RPMI8226 (cell line): ENCODE measurements around the gene MUC4.
"Not testable (repeated sequence)": the region's sequence is repeated elsewhere in the genome, so short reads cannot be mapped to it uniquely, and the experiment has no call there.

ENCODE experiments used
- DNase-seq: peaks from one replicate; pipeline ENCODE4 v3.0.0-alpha.2; 2015

Gene MUC4

GRCh38 chr3:195736866-195737490 is 74.8 kb downstream of the MUC4 start:
- DNase-seq, result no peak

GRCh38 chr3:195735036-195735695 is 76.6 kb downstream of the MUC4 start:
- no peak for DNase-seq

DNA sequence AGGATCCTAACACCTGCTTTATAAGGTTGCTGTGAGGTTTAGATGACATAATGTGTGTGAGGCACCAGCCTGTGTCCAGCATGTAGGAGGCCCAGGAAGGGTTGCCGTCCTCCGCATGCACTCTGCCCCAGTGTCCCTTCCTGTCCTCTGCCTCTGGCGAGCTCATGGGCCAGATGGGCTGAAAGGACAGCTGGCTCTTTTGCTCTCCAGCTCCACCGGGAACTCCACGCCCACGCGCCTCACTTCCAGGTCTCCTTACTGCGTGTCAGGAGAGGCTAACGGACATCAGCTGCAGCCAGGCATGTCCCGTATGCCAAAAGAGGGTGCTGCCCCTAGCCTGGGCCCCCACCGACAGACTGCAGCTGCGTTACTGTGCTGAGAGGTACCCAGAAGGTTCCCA is 78.8 kb downstream of the MUC4 start:
- DNase-seq, result no peak

DNA sequence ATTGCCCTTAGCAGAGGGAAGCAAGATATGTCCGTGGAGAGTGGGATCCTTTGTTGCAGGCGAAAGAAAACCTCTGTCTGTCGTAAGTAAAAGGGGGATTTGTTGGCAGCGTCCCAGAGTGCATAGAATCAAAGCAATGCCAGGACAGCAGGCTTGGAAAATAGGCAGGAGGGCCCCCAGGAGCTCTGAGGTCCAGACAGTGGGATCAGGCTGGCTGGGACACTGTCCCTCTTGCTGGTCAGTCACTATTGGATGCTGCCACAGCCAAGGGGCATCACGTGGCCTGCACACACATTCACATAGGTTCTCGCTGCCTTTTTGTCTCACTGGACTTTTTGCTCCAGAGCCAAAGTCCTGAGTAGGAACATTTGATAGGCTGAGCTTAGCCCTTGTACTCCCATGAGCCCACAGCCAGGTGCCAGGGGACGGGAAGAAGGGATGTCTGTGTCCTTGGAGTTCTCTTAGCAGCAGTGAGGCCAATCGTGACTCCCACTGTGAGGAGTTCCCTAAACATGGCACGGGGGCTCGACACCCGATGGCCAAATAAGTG is 80.3 kb downstream of the MUC4 start:
- no peak for DNase-seq

DNA sequence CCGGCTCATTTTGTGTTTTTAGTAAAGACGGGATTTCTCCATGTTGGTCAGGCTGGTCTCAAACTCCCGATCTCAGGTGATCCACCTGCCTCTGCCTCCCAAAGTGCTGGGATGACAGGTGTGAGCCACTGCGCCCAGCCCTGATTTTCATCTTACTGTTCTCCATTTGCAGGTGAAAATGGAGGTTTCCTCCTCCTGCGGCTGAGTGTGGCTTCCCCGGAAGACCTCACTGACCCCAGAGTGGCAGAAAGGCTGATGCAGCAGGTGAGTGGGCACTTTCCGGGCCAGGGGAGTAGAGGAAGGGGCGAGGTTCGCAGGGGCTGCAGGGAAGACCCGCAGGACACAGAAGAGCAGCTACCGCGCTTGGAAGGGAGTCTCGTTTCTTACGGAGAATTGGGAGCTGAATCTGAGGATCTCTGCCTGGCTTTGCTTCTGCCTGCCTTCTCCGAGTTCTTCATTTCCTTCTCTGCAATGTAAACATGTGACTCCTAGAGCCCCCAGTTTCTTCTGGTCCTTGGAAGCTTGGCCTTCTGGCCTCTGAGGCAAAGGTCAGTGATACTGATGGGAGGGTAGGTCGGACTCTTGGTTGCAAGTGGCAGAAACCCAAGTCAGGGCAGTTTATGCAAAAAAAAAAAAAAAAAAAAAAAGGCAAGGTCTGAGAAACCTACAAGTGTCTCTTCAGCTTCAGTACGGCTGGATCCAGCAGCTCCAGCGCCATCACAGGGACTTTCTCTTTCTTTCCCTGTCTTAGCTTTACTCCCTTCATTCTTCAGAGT is 82.1 kb downstream of the MUC4 start:
- DNase-seq, result no peak

- DNase-seq, result not testable (repeated sequence)
These were observed 82.9 kb downstream of the MUC4 start for GRCh38 chr3:195728789-195729188.

DNA sequence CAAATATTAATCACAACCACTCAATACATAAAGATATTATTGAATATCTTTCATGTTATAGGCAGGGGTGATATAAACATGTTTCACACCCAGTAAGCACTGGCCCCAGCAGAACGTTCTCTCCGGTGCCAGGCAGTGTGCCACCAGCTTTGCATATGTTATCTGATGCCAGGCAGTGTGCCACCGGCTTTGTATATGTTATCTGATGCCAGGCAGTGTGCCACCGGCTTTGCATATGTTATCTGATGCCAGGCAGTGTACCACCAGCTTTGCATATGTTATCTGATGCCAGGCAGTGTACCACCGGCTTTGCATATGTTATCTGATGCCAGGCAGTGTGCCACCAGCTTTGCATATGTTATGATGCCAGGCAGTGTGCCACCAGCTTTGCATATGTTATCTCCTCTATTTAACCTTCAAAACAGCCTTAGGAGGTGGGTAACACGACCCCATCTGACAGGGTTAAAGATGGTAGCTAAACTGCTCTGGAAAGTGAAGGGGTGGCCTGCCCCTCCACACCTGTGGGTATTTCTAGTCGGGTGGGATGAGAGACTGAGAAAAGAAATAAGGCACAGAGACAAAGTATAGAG is 84.0 kb downstream of the MUC4 start:
- DNase-seq, result no peak

- not testable (repeated sequence) for DNase-seq
These were observed 85.6 kb downstream of the MUC4 start for GRCh38 chr3:195725916-195726740.

DNA sequence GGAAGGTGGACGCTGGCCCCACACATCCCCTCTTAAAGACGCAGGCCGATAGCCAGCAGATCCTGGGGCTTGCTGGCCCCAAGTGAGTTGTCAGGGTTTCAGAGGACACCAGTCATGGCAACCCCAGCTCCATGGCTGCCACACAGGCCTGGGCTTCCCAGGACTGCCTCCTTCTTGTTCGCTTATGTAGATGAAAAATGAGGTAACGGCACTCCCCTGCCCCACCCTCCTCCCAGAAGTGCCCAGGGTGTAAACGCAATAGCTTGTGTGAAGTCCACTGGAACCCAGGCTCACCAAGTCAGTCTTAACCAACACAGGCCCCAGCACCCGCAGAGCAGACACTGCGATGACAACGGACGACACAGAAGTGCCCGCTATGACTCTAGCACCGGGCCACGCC is 87.4 kb downstream of the MUC4 start:
- not testable (repeated sequence) for DNase-seq

DNA sequence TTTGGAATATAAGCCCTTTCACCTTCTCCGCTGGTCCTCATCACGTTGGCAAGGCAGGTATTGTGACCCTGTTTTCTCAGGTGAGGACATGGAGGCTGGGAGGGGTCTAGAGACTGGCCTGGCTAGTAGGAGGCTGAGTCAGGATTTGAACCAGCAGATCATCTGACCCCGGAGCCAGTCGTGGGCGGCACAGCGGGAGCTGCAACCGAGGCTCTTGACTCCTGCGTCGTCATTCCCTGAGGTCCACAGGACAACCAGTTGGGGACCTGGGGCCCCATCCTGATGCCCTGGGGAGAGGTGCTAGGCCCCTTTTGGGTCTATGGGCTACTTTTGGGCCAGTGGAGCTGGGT is 88.8 kb downstream of the MUC4 start:
- not testable (repeated sequence) for DNase-seq

DNA sequence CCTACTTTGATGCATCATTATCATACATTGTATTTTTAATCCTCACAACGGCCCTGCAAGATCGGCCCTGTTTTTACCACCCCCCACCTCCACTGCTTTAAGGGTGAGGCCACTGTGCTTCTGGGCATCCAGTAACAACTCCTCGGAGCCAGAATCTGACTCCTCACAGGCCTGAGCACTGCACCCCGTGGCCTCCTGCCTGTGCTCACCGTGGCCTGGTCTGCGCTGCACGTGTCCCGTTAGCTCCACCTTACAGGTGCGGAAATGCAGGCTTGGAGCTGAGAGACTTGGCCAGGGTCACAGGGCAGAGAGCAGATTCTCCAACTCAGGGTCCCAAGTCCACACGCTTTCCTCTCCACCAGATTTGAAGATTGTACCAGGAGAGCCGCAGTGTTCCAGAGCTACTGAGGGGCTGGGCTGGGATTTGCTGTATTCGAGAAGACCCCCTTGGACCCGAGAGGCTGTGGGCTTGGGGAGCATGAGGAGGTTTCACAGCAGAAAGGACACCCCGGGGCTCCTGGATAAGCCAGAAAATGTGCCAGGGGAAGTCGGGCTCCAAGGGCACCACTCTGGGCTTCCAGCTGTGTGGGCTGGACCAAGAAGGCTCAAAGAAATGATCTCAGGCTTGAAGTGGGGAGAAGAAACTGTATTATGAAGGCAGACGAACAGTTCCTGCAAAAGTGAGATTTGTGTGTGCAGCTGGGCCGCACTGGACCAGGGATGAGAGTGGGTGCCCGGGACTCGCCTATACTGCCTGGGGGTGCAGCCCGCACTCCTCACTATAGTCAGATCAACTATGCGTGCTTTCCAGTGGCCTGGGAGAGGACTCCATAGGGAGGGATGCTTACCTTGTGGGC is 89.4 kb downstream of the MUC4 start:
- not testable (repeated sequence) for DNase-seq

DNA sequence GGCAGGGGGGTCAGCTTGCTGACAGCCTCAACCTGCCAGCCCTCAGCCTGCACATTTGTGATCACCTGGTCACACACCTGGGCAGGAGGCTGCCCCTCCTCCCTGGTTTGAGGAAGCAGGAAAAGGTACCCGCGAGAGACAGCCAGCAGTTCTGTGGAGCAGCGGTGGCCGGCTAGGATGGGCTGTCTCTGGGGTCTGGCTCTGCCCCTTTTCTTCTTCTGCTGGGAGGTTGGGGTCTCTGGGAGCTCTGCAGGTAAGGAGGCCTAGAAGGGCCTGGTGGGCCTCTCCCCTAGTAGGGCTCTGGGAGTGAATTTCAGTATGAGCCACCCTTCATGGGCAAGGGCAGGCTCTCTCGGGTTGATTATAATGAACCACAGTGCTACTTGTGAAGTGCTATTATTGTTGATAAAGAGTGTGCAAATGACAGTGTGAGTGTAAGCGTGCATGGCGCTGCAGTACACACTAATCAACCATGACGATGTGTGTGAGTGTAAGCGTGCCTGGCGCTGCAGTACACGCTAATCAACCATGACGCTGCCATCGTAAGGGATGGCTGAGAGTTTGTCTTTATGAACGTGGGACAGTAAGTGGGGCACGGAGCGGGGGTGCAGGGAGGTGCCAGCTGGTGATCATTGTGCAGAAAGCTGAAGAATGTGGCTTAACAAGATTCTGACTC is 90.8 kb downstream of the MUC4 start, which contains the start of gene MUC20:
Gene MUC20, plus strand, starts transcription at position 148 of the 676 bp plus-strand sequence. Its CDS starts 30 bp downstream, at position 178.
- peak; percentile 60 for DNase-seq

DNA sequence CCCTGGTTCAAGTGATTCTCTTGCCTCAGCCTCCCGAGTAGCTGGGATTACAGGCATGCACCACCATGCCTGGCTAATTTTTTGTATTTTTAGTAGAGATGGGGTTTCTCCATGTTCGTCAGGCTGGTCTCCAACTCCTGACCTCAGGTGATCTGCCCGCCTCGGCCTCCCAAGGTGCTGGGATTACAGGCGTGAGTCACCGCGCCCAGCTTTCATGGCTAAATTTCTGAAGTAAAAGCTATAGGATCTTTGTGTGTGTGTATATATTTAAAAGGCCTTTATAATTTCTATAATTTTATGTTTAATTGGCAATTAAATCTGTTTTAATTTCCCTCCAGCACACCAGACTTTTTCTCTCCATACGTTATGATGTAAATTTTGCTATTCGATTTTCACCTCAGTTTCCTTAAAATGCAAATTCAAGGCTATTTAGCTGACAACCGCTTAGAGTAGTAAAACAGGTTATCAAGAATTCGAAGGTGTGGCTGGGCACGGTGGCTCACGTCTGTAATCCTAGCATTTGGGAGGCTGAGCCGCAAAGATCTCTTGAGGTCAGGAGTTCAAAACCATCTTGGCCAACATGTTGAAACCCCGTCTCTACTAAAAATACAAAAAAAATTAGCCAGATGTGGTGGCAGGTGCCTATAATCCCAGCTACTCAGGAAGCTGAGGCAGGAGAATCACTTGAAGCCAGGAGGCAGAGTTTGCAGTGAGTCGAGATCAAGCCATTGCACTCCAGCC is 92.0 kb downstream of the MUC4 start:
- peak; percentile 34 for DNase-seq

DNA sequence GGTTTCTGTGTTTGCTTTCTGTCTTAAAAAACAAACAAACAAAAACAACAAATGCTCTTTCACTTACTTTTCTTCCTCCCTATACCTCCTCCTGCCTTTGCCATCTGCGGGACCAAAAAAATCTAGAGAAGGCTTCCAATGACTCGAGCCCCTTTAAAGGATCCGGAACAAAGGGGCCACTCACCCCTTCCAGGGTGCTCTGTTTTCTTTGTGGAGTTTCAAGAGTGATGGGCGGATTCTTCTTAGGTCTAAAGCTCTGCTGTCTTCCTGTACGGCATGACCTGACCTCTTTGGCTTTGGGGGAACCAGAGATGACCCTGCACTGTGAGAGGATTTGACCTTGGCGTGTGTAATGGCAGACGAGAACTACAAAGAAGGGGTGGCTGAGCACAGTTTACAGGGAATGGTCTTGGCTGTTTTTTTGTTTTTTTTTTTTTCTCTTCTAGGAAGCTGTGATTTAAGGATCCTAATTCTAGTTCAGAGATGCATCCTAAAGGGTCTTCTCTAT is 93.2 kb downstream of the MUC4 start:
- DNase-seq, result no peak

DNA sequence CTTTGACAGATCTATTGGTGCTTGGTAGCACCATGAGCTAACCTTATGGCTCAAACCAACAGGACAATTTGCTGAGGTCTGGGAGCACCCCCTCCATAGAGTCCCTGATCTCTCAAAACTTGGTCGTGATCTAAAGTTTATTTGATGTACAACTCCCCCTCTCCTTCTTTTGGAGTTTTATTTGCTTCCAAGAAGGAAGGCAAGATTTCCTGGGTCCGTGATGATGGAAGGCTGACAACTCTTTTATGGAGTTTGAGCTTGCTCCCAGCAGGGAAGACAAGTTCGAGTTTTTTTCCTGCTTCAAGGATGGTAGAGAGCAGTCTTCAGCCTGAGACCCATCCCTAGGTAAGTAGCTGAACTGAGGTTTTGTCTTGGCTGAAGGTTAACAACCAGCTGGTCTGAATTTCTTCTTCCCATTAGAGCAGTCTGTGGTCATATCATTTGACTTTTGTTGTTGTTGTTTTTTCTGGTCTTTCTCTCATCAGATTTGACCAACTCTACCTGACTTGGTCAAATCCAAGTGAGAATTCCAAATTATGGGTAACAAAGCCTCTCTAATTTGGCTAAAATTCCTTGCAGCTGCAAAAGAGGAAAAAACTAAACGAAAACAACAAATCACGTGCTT is 93.8 kb downstream of the MUC4 start:
- no peak for DNase-seq

GRCh38 chr3:195717416-195717815 is 94.3 kb downstream of the MUC4 start:
- no peak for DNase-seq

DNA sequence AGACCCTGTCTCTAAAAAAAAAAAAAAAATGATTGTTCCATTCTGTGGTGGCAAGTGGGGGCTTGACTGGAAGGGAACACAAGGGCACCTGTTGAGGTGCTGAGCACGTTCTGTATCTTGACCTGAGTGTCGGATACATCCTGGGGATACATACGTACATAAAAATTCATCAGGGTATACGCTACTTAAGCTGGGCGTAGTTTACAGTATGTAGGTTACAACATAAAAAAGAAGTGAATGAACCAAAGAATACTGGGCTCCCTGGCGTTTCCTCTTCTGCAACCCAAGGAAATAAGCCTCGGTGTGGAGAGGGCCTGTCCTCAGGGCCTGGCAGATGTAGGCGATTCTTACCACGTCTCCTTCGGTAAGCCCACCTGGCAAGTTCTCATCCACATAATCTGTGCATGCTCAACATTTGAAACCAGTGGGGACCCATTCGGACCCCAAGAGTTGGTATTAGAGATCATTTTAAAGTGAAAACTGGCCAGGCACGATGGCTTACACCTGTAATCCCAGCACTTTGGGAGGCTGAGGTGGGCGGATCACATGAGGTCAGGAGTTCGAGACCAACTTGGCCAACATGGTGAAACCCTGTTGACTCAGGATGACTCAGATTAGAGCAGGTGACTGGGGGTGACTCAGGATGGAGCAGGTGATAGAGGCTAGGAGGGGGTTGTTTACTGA is 96.0 kb downstream of the MUC4 start:
- no peak for DNase-seq

DNA sequence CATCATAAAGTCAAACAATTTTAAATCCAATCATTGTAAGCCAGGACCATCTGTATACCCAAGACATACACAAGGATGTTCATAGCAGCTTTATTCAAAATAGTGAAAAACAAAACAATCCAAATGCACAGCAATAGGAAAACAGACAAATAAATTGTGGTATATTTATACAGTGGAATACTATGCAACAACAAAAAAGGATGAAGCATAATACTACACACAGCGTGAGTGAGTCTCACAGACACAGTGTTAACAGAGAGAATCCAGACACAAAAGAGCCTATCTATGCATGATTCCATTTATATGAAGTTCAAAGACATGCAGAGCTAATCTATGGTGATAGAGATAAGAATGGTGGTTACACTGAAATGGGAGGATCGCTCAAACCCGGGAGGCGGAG is 96.6 kb downstream of the MUC4 start:
- no peak for DNase-seq
